HCT116 (cell line): ENCODE results near the gene UBR2. TPM values are rescaled to one million over a fixed set of nuclear protein-coding genes. Genes with fewer than 3 reads are reported as not detected.

Experiments
- ATAC-seq: fragments of 200-7000 bp; cut with Tn5 transposase; 2 replicates; pipeline ENCODE4 v1.9.1; 2020; ENCODE audit warnings: mild to moderate bottlenecking, moderate library complexity
- BruUV-seq: library from RNA; stranded (reverse); fragments of 400-500 nt; replicated peaks from 2 replicates; lab custom pipeline; 2021; lab: Mats Ljungman, UMichigan
- CTCF ChIA-PET: fragments of 300-600 bp; sonication (Branson Sonifier 250); formaldehyde crosslinking; loops from one replicate; lab custom pipeline; 2021; ENCODE audit warnings: antibody characterized with exemption; lab: Charles Lee
- POLR2A ChIA-PET: fragments of 300-600, 350-600 bp; sonication (Branson Sonifier 250); formaldehyde crosslinking; loops from one replicate; lab custom pipeline; 2021; ENCODE audit warnings: antibody characterized with exemption; lab: Charles Lee
- RAD21 ChIA-PET, 2 experiments: fragments of 300-600 bp; sonication (Branson Sonifier 250); formaldehyde crosslinking; loops; one replicate each; lab custom pipeline; 2023; ENCODE audit warnings: low total read pairs in 2 of 2; ENCODE audit not compliant: uncharacterized antibody in 2 of 2, unreplicated experiment in 2 of 2, low non-redundant PET in 1 of 2; lab: Charles Lee
- DNase-seq: peaks from one replicate; pipeline ENCODE4 v3.0.0-alpha.2; 2010; ENCODE audit warnings: low read depth, low spot score
- H2AFZ ChIP-seq: fragments of 200-600 bp; shearing (Covaris generic), sonication (generic); 2 replicates; pipeline ENCODE4 v1.6.1; 2017; ENCODE audit warnings: low read depth, mixed run types, mixed read lengths, antibody characterized with exemption, low read length; ENCODE audit not compliant: poor library complexity, severe bottlenecking
- H3K27ac ChIP-seq: 2 replicates; pipeline ENCODE4 v1.5.1; 2012; ENCODE audit warnings: low read depth, low read length
- H3K27me3 ChIP-seq: fragments of 200-600 bp; sonication (generic); 2 replicates; pipeline ENCODE4 v1.6.1; 2016; ENCODE audit warnings: mixed run types, low read length, mixed read lengths; ENCODE audit not compliant: insufficient read depth
- H3K36me3 ChIP-seq, 2 experiments: fragments of 200-500 bp in 1 of 2; fragments of 200-600 bp in 1 of 2; sonication (Bioruptor generic) in 1 of 2; sonication (generic) in 1 of 2; 2 replicates each; pipeline versions ENCODE4 v1.5.1 to v1.6.1; 2014 to 2016; ENCODE audit warnings: low read length in 2 of 2, inconsistent platforms in 1 of 2, mixed read lengths in 1 of 2, mixed run types in 1 of 2; ENCODE audit not compliant: insufficient read depth in 2 of 2, control insufficient read depth in 1 of 2
- H3K4me1 ChIP-seq, 2 experiments: fragments of 200-600 bp in 1 of 2; sonication (generic) in 1 of 2; 2 replicates each; pipeline versions ENCODE4 v1.5.1 to v1.6.1; 2012 to 2017; ENCODE audit warnings: low read length in 2 of 2, inconsistent platforms in 1 of 2, mild to moderate bottlenecking in 1 of 2, mixed read lengths in 1 of 2, mixed run types in 1 of 2, moderate library complexity in 1 of 2; ENCODE audit not compliant: insufficient read depth in 2 of 2, control insufficient read depth in 1 of 2
- H3K4me2 ChIP-seq: fragments of 200-600 bp; sonication (generic); 2 replicates; pipeline ENCODE4 v1.6.1; 2017; ENCODE audit warnings: mixed run types, low read length, mixed read lengths
- H3K4me3 ChIP-seq, 2 experiments: fragments of 200-600 bp in 1 of 2; sonication (generic) in 1 of 2; replicated peaks in 1 of 2; 2 replicates each; pipeline ENCODE4 v1.5.1; 2011 to 2016; ENCODE audit warnings: low read length in 2 of 2, control low read depth in 1 of 2, low read depth in 1 of 2, mild to moderate bottlenecking in 1 of 2, mixed read lengths in 1 of 2, mixed run types in 1 of 2
- H3K79me2 ChIP-seq: fragments of 200-600 bp; sonication (generic); 2 replicates; pipeline ENCODE4 v1.6.1; 2017; ENCODE audit warnings: mild to moderate bottlenecking, mixed run types, low read length, moderate library complexity, mixed read lengths; ENCODE audit not compliant: insufficient read depth
- H3K9ac ChIP-seq: fragments of 200-600 bp; sonication (generic); 2 replicates; pipeline ENCODE4 v1.6.1; 2016; ENCODE audit warnings: low read length, mixed read lengths
- H3K9me2 ChIP-seq: fragments of 200-600 bp; sonication (generic), shearing (Covaris generic); 2 replicates; pipeline ENCODE4 v1.6.1; 2017; ENCODE audit warnings: mixed run types, mild to moderate bottlenecking, moderate library complexity; ENCODE audit not compliant: insufficient read depth
- H3K9me3 ChIP-seq, 2 experiments: fragments of 200-500 bp in 1 of 2; fragments of 200-600 bp in 1 of 2; sonication (Bioruptor generic) in 1 of 2; sonication (generic) in 1 of 2; 2 replicates each; pipeline ENCODE4 v1.6.1; 2014 to 2017; ENCODE audit warnings: low read length in 2 of 2, mixed read lengths in 2 of 2, inconsistent platforms in 1 of 2, low read depth in 1 of 2, mild to moderate bottlenecking in 1 of 2, mixed run types in 1 of 2, moderate library complexity in 1 of 2; ENCODE audit not compliant: control insufficient read depth in 1 of 2, insufficient read depth in 1 of 2
- H4K20me1 ChIP-seq: fragments of 200-600 bp; sonication (generic), shearing (Covaris generic); 2 replicates; pipeline ENCODE4 v1.6.1; 2017; ENCODE audit warnings: mixed run types, mild to moderate bottlenecking, moderate library complexity; ENCODE audit not compliant: insufficient read depth
- ATF3 ChIP-seq: IDR thresholded peaks from 2 replicates; pipeline ENCODE4 v1.6.1; 2012
- CBX3 ChIP-seq: IDR thresholded peaks from 2 replicates; pipeline ENCODE4 v1.6.1; 2012; ENCODE audit warnings: low read depth
- CTCF ChIP-seq, 3 experiments: fragments of 200-600 bp in 1 of 3; sonication (generic) in 1 of 3; IDR thresholded peaks in 2 of 3; conservative IDR thresholded peaks in 1 of 3; 2 replicates each; pipeline ENCODE4 v1.5.1; 2012 to 2017; ENCODE audit warnings: low read depth in 2 of 3, low read length in 2 of 3, antibody characterized with exemption in 1 of 3, borderline replicate concordance in 1 of 3, control low read depth in 1 of 3, mild to moderate bottlenecking in 1 of 3, mixed read lengths in 1 of 3, mixed run types in 1 of 3, moderate library complexity in 1 of 3; ENCODE audit not compliant: insufficient read depth in 1 of 3
- EZH2 ChIP-seq: fragments of 200-600 bp; sonication (generic); IDR thresholded peaks from 2 replicates; pipeline ENCODE4 v1.6.1; 2017; ENCODE audit warnings: antibody characterized with exemption, mixed run types
- EZH2phosphoT487 ChIP-seq: fragments of 200-600 bp; IDR thresholded peaks from 2 replicates; pipeline ENCODE4 v1.6.1; 2018; ENCODE audit warnings: antibody characterized with exemption, borderline replicate concordance
- JUND ChIP-seq: IDR thresholded peaks from 2 replicates; pipeline ENCODE4 v1.6.1; 2012
- MAX ChIP-seq: IDR thresholded peaks from 2 replicates; pipeline ENCODE4 v1.6.1; 2012
- POLR2A ChIP-seq: IDR thresholded peaks from 2 replicates; pipeline ENCODE4 v1.7.0; 2011; ENCODE audit warnings: borderline replicate concordance; ENCODE audit not compliant: insufficient read depth, insufficient read length; ENCODE audit errors: extremely low read depth
- RAD21 ChIP-seq: IDR thresholded peaks from 2 replicates; pipeline ENCODE4 v1.6.1; 2012; ENCODE audit warnings: low read depth, mild to moderate bottlenecking
- REST ChIP-seq: IDR thresholded peaks from 2 replicates; pipeline ENCODE4 v1.6.1; 2012; ENCODE audit warnings: low read depth
- SIN3A ChIP-seq: IDR thresholded peaks from 2 replicates; pipeline ENCODE4 v1.6.1; 2012; ENCODE audit warnings: low read depth
- SP1 ChIP-seq: IDR thresholded peaks from 2 replicates; pipeline ENCODE4 v1.6.1; 2012; ENCODE audit warnings: low read depth
- ZBTB33 ChIP-seq: IDR thresholded peaks from 2 replicates; pipeline ENCODE4 v1.6.1; 2011; ENCODE audit warnings: mild to moderate bottlenecking, low read length, moderate library complexity; ENCODE audit not compliant: insufficient replicate concordance; ENCODE audit errors: extremely low read depth
- ZFX ChIP-seq: fragments of 450-650 bp; IDR thresholded peaks from 2 replicates; pipeline ENCODE4 v1.6.1; 2017
- intact Hi-C: fragments of 100-400 bp; cut with micrococcal nuclease; formaldehyde crosslinking; loops from 2 replicates; pipeline ENCODE4 v1.10.0; 2022
- total RNA-seq: library from RNA; stranded (reverse); gene quantifications from one replicate; pipeline ENCODE4 v1.2.1, GENCODE V29; 2021; ENCODE audit not compliant: unreplicated experiment

Gene UBR2
- total RNA-seq, 1 experiment from 2014 or later: 20.5 TPM

- Histone ChIP-seq H4K20me1 (no peaks in the 10 kb centered on the region), H3K4me2 (no peak overlapping the region), H3K4me3 (no peak overlapping the region), H2AFZ (no peak overlapping the region), H3K27ac (no peak overlapping the region), H3K9me3 (no peaks in the 10 kb centered on the region), H3K4me1 (peaks cover 16 to 31% of the 10 kb centered on the region in 2 experiments; a peak in 3 of 4 replicates), H3K27me3 (no peaks in the 10 kb centered on the region), H3K79me2 (no peaks in the 10 kb centered on the region), H3K9me2 (no peaks in the 10 kb centered on the region), H3K36me3 (peaks cover 8 to 33% of the 10 kb centered on the region in 2 experiments; a peak in 3 of 4 replicates), H3K9ac (no peak overlapping the region)
- TF ChIP-seq ATF3 (no peak), SP1 (no peak), CTCF (IDR thresholded peaks at IDR 0.05 in 2 of 3, conservative IDR thresholded peaks at IDR 0.05 in 1 of 3; ENCODE audit: borderline replicate concordance in 1 of 3, insufficient read depth in 1 of 3, low read depth in 2 of 3, low read length in 2 of 3) (no peak), ZFX (no peak), EZH2phosphoT487 (no peak), ZBTB33 (no peak), REST (no peak), EZH2 (no peak), POLR2A (no peak), RAD21 (no peak), SIN3A (no peak), CBX3 (no peak), JUND (no peak), MAX (no peak)
- intact Hi-C loops: no loop called here
- ATAC-seq (no peak), DNase-seq (no peak)
- POLR2A ChIA-PET: no interaction called here
- no TSS peak for BruUV-seq
- CTCF ChIA-PET: no interaction called here
- RAD21 ChIA-PET: no interaction called here
Measured at GRCh38 chr6:42690151-42690702, 126.4 kb downstream of the UBR2 start.
